ENCODE measurements around the gene PARP1. TPM values are rescaled to one million over a fixed set of nuclear protein-coding genes. Genes with fewer than 3 reads are reported as not detected.

The PARP1 gene
- total RNA-seq, 2 experiments from 2014 or later: 167 to 187 TPM

- ChIA-PET POLR2A (no interaction called here), CTCF (no interaction called here)
- H3K36me3 Mint-ChIP-seq (ENCODE audit: low read depth): no peaks in the 10 kb centered on the region
- no peak overlapping the region for H3K27ac Mint-ChIP-seq
- DNase-seq: no peak
- no peak overlapping the region for H3K4me3 Mint-ChIP-seq
- H3K9me3 Mint-ChIP-seq: no peaks in the 10 kb centered on the region
- H3K4me1 Mint-ChIP-seq: no peaks in the 10 kb centered on the region
- H3K27me3 Mint-ChIP-seq: peaks cover 34% of the 10 kb centered on the region
Observed at GRCh38 chr1:226318471-226318870, 89.4 kb downstream of the PARP1 start.

DNA sequence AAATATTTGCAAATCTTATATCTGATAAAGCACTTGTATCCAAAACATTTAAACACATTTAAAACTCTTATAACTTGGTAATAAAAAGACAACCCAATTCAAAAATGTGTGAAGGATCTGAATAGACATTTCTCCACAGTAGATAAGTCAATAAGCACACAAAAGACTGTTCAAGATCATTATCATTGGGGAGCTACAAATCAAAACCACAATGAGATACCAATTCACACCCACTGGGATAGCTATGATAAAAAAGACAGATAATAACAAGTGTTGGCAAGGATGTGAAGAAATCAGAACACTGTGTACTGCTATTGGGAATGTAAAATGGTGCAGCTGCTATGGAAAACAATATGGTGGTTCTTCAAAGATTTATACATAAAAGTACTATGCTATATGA is 93.8 kb downstream of the PARP1 start:
- no peak overlapping the region for H3K27ac Mint-ChIP-seq
- no peak for DNase-seq
- no peak overlapping the region for H3K4me3 Mint-ChIP-seq
- CTCF ChIA-PET: interaction anchor here (0.6 kb wide), 1 partner anchor 9 kb away, joined by 3 read pairs; no protein-coding TSS in a partner anchor
- peaks cover 9% of the 10 kb centered on the region for H3K4me1 Mint-ChIP-seq
- no peaks in the 10 kb centered on the region for H3K36me3 Mint-ChIP-seq (ENCODE audit: low read depth)
- no peaks in the 10 kb centered on the region for H3K9me3 Mint-ChIP-seq
- H3K27me3 Mint-ChIP-seq: peaks cover 47% of the 10 kb centered on the region
- POLR2A ChIA-PET: no interaction called here

DNA sequence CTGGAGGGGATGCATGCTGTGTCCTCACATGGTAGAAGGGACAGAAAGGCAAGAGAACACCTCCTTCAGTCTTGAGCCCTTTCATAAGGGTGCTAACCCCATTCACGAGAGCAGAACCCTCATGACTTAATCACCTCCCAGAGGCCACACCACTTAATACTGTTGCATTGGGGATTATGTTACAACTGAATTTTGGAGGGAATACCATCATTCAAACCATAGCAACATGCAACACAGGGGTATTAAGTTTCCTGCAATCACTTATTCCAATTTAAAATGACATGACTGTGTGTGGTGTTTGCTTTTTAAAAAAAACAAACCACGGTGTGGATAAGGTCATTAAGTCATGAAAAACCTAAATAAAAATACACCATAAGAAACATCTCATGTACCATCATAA is 95.8 kb downstream of the PARP1 start:
- Mint-ChIP-seq H3K9me3 (no peaks in the 10 kb centered on the region), H3K4me3 (no peak overlapping the region), H3K27me3 (peaks cover 43% of the 10 kb centered on the region), H3K4me1 (peaks cover 13% of the 10 kb centered on the region), H3K27ac (no peak overlapping the region), H3K36me3 (ENCODE audit: low read depth) (no peaks in the 10 kb centered on the region)
- no peak for DNase-seq
- CTCF ChIA-PET: interaction anchor here (0.7 to 0.9 kb wide), 3 partner anchors 21 to 146 kb away, joined by 3 read pairs; no protein-coding TSS in a partner anchor
- POLR2A ChIA-PET: no interaction called here

DNA sequence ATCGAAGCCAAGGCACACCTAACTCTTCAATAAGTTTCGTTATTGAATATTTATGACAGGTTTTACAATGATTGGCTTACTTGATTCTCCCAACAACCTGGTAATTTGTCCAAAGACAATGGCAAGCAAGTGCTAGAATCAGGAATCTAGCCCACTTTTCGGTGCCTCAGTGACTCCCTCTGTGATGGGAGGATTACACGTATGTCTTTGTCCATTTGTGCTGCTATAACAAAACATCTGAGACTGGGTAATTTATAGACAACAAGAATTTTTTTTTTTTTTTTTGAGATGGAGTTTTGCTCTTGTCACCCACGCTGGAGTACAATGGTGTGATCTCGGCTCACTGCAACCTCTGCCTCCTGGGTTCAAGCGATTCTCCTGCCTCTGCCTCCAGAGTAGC is 96.5 kb downstream of the PARP1 start:
- no peak for DNase-seq
- H3K9me3 Mint-ChIP-seq: no peaks in the 10 kb centered on the region
- ChIA-PET CTCF (interaction anchor here (0.7 to 2.0 kb wide), 5 partner anchors 9 to 145 kb away, joined by 3 to 10 read pairs (median 3); no protein-coding TSS in a partner anchor), POLR2A (no interaction called here)
- H3K36me3 Mint-ChIP-seq (ENCODE audit: low read depth): no peaks in the 10 kb centered on the region
- H3K27ac Mint-ChIP-seq: no peak overlapping the region
- peaks cover 41% of the 10 kb centered on the region for H3K27me3 Mint-ChIP-seq
- no peak overlapping the region for H3K4me3 Mint-ChIP-seq
- peaks cover 19% of the 10 kb centered on the region for H3K4me1 Mint-ChIP-seq

Other genes with a start within 250 kb of the PARP1 start
- 10 to 100 TPM; 19.0 to 19.8 TPM for gene ACBD3, start 221.4 kb downstream of the PARP1 start, total RNA-seq
- gene MIXL1, start 184.4 kb downstream of the PARP1 start, total RNA-seq: not detected
- 10 to 100 TPM; 13.6 to 15.4 TPM for gene LIN9, start 98.9 kb downstream of the PARP1 start, total RNA-seq
- not detected for gene STUM, start 140.7 kb upstream of the PARP1 start, total RNA-seq